22Rv1 (cell line): ENCODE results near the gene KCNT1.

Experiments
- ZFX ChIP-seq: fragments of 450-650 bp; IDR thresholded peaks from 2 replicates; pipeline ENCODE4 v1.6.1; 2017; ENCODE audit warnings: antibody characterized with exemption, borderline replicate concordance
- TF ChIP-seq, protein P1 (sequence below): fragments of 450-650 bp; IDR thresholded peaks from 2 replicates; pipeline ENCODE4 v1.5.1; 2017; ENCODE audit warnings: mild to moderate bottlenecking

DNA sequence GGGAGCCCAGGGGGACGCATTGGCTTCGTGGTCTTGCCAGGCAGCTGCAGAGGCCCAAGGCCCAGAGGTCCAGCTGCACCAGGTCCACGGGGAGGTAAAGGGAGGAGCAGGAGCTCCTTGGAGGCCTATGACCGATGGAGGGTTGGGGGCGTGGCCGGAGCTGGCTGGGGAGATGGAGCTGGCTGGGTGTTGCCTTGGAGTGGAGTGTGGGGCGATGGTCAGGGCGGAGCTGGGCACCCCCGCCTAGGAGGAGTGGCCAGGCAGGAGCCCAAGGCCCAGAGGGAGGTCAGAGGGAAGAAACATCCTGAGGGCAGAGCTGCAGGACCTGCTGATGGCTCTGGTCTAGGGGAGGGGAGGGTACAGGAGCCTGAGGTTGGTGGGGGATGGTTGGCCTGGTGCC lies 44.6 kb downstream of the KCNT1 start:
- TF ChIP-seq, protein P1, sequence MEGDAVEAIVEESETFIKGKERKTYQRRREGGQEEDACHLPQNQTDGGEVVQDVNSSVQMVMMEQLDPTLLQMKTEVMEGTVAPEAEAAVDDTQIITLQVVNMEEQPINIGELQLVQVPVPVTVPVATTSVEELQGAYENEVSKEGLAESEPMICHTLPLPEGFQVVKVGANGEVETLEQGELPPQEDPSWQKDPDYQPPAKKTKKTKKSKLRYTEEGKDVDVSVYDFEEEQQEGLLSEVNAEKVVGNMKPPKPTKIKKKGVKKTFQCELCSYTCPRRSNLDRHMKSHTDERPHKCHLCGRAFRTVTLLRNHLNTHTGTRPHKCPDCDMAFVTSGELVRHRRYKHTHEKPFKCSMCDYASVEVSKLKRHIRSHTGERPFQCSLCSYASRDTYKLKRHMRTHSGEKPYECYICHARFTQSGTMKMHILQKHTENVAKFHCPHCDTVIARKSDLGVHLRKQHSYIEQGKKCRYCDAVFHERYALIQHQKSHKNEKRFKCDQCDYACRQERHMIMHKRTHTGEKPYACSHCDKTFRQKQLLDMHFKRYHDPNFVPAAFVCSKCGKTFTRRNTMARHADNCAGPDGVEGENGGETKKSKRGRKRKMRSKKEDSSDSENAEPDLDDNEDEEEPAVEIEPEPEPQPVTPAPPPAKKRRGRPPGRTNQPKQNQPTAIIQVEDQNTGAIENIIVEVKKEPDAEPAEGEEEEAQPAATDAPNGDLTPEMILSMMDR = no peak
- no peak for TF ChIP-seq ZFX
